ENCODE measurements around the gene CXCL3. TPM values are rescaled to one million over a fixed set of nuclear protein-coding genes. Genes with fewer than 3 reads are reported as not detected.

Gene CXCL3
- total and polyA plus RNA-seq, 9 of the 15 experiments (the other 6 are each of a cell fraction or from before 2014, with no cell fraction given), result 2.3 to 8.9 (median 6.1) TPM

GRCh38 chr4:74031576-74031975 is 6.9 kb downstream of the CXCL3 start:
- FAIRE-seq (peak; percentile 61), DNase-seq (ENCODE audit: extremely low read depth in 1 of 4, low spot score in 3 of 4) (no peak), ATAC-seq (peak; percentile 38)
- no peak for TF ChIP-seq GATA2 (CRISPR knock-in tag; IDR thresholded peaks at IDR 0.05)
- no peak for TF ChIP-seq HDGF (IDR thresholded peaks at IDR 0.05)
- TF ChIP-seq TCF7L2 (IDR thresholded peaks at IDR 0.05; ENCODE audit: low read depth, low read length), result no peak
- no peak for TF ChIP-seq RHOXF2B (CRISPR knock-in tag; conservative IDR thresholded peaks at IDR 0.05)
- no peak for TF ChIP-seq E4F1 (CRISPR knock-in tag; IDR thresholded peaks at IDR 0.05; ENCODE audit: borderline replicate concordance)
- TF ChIP-seq ERF (CRISPR knock-in tag; IDR thresholded peaks at IDR 0.05), result no peak
- TF ChIP-seq HMGN3 (IDR thresholded peaks at IDR 0.05; ENCODE audit: borderline replicate concordance, extremely low read depth, insufficient read length, low read depth, low read length), result no peak
- TF ChIP-seq TBP (optimal IDR thresholded peaks at IDR 0.05; ENCODE audit: low read depth, low read length), result no peak
- no peak for TF ChIP-seq NFRKB (IDR thresholded peaks at IDR 0.05; ENCODE audit: low read depth)
- TF ChIP-seq HNRNPLL (IDR thresholded peaks at IDR 0.05; ENCODE audit: low read depth, low read length, poor library complexity, severe bottlenecking), result no peak
- TF ChIP-seq NFXL1 (CRISPR knock-in tag; IDR thresholded peaks at IDR 0.05), result no peak
- TF ChIP-seq NR2F6 (CRISPR knock-in tag; IDR thresholded peaks at IDR 0.05), result no peak
- no peak for TF ChIP-seq SREBF2 (CRISPR knock-in tag; IDR thresholded peaks at IDR 0.05)
- no peak for TF ChIP-seq ILK (tag; IDR thresholded peaks at IDR 0.05; ENCODE audit: borderline replicate concordance, low read depth)
- no peak for TF ChIP-seq ZNF280B (CRISPR knock-in tag; IDR thresholded peaks at IDR 0.05)
- H3K27ac ChIP-seq (ENCODE audit: extremely low read depth, low read depth, low read length), result no peak overlapping the region
- ChIA-PET CTCF (ENCODE audit: low intra/inter-chr PET ratio) (no interaction called here), POLR2A (interaction anchor here (0.6 to 1.5 kb wide), 2 partner anchors 11 to 408 kb away, joined by 3 read pairs; no protein-coding TSS in a partner anchor)
- in situ Hi-C loops (cut with MboI), result loop anchor here (10.0 kb wide), 2 partner anchors 307 to 367 kb away; no protein-coding TSS in a partner anchor
- H3K4me2 ChIP-seq (ENCODE audit: insufficient read depth, low read length), result no peak overlapping the region
- no TSS peak for BruUV-seq (replicated peaks)
- intact Hi-C loops (cut with micrococcal nuclease), result loop anchor here (10.0 kb wide), 1 partner anchor 307 kb away; no protein-coding TSS in a partner anchor
- H3K79me2 ChIP-seq (ENCODE audit: control insufficient read depth, insufficient read depth, low read length), result no peaks in the 10 kb centered on the region
- H2AFZ ChIP-seq (ENCODE audit: low read depth, low read length), result peak overlapping the region; percentile 11
- H3K9me3 ChIP-seq (replicated peaks; ENCODE audit: control insufficient read depth, insufficient read depth, low read depth, low read length), result no peaks in the 10 kb centered on the region
- H3K27me3 ChIP-seq (ENCODE audit: control insufficient read depth in 2 of 2, insufficient read depth in 2 of 2, low read length in 2 of 2), result no peaks in the 10 kb centered on the region
- peaks cover 0 to 2% of the 10 kb centered on the region in 2 experiments; a peak in 1 of 5 replicates for H3K4me1 ChIP-seq (replicated peaks in 1 of 2; ENCODE audit: control insufficient read depth in 2 of 2, insufficient read depth in 2 of 2, low read length in 2 of 2)
- no peaks in the 10 kb centered on the region for H3K9me1 ChIP-seq (ENCODE audit: control insufficient read depth, insufficient read depth, low read length)
- H3K9ac ChIP-seq (ENCODE audit: insufficient read depth in 1 of 2, low read depth in 2 of 2, low read length in 2 of 2), result no peak overlapping the region
- H3K4me3 ChIP-seq, result no peak overlapping the region
- no peaks in the 10 kb centered on the region for H4K20me1 ChIP-seq (replicated peaks; ENCODE audit: control insufficient read depth, insufficient read depth, low read length)
- no peaks in the 10 kb centered on the region for H3K36me3 ChIP-seq (ENCODE audit: control insufficient read depth, insufficient read depth, low read length)

Data from K562 (cell line).